Glutamatergic neuron (in vitro differentiated cells): ENCODE results near the gene POU2AF3. TPM values are rescaled to one million over a fixed set of nuclear protein-coding genes. Genes with fewer than 3 reads are reported as not detected.

Experiments used
- DNase-seq: peaks from one replicate; pipeline ENCODE4 v3.0.0; 2022
- H3K27ac Mint-ChIP-seq: one replicate; pipeline ENCODE4 v1.8.0; 2020; ENCODE audit warnings: mild to moderate bottlenecking, mixed read lengths, inconsistent platforms; ENCODE audit not compliant: unreplicated experiment
- H3K27me3 Mint-ChIP-seq: one replicate; pipeline ENCODE4 v1.8.0; 2020; ENCODE audit warnings: mild to moderate bottlenecking, moderate library complexity, mixed read lengths, inconsistent platforms; ENCODE audit not compliant: unreplicated experiment
- H3K36me3 Mint-ChIP-seq: one replicate; pipeline ENCODE4 v1.8.0; 2020; ENCODE audit warnings: mild to moderate bottlenecking, mixed read lengths, inconsistent platforms; ENCODE audit not compliant: unreplicated experiment
- H3K4me1 Mint-ChIP-seq: one replicate; pipeline ENCODE4 v1.8.0; 2020; ENCODE audit warnings: mild to moderate bottlenecking, low read depth, mixed read lengths, inconsistent platforms; ENCODE audit not compliant: unreplicated experiment
- H3K4me3 Mint-ChIP-seq: one replicate; pipeline ENCODE4 v1.8.0; 2020; ENCODE audit warnings: mild to moderate bottlenecking, mixed read lengths, inconsistent platforms; ENCODE audit not compliant: unreplicated experiment
- H3K9me3 Mint-ChIP-seq: one replicate; pipeline ENCODE4 v1.8.0; 2020; ENCODE audit warnings: mild to moderate bottlenecking, moderate library complexity, mixed read lengths, inconsistent platforms; ENCODE audit not compliant: unreplicated experiment
- CTCF ChIP-seq: fragments of 200-600 bp; sonication (generic); IDR thresholded peaks from one replicate; pipeline ENCODE4 v1.5.0; 2021; ENCODE audit not compliant: partially characterized antibody, unreplicated experiment
- total RNA-seq: library from RNA; stranded (reverse); fragmentation: NEBNext Ultra II Directional; extraction: Animal tissue kit (Norgen Biotek cat#: 25700); gene quantifications from one replicate; pipeline ENCODE4 v1.2.1, GENCODE V29; 2021; ENCODE audit not compliant: unreplicated experiment

Gene POU2AF3
- total RNA-seq, 1 donor from 2014 or later = not detected

DNA sequence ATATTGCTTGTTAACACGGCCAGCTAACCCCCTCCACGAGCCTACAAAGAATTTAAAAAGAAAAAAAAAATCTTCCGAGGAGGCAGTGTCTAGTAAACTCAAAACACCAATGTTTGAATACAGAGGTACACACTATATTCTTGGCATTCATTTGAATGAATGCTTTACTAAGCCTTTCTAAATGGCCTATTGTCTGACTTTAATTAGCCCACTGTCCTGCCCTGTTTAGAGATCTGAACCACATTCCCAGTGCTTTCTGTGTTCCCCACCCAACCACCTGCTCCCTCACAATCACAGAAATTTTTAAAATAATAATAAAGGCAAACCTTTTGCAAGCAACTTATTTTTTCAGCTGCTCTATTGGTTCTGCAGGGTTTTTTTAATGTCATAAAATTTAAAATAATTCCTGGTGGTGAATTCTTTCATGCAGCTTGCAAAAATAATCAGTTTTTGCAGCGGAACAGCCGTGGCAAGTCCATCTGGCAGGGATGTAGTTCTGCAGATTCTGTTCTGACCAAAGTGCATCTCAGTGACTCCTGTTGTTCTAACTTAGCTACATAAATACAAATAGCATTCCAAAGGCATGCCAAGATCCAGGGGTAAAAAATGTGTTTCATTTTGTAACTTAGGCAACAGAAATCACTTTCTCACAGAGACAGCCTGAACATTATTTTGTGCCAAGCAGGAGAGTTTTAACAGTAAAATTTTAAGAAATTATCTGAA is 29.0 kb upstream of the POU2AF3 start:
- Mint-ChIP-seq H3K27me3 (no peaks in the 10 kb centered on the region), H3K9me3 (no peaks in the 10 kb centered on the region), H3K4me3 (no peak overlapping the region), H3K36me3 (no peaks in the 10 kb centered on the region), H3K4me1 (peaks cover 3% of the 10 kb centered on the region), H3K27ac (no peak overlapping the region)
- DNase-seq = no peak
- TF ChIP-seq CTCF = no peak

- no peak for TF ChIP-seq CTCF
Observed at GRCh38 chr11:111272420-111272819, 25.9 kb upstream of the POU2AF3 start.

DNA sequence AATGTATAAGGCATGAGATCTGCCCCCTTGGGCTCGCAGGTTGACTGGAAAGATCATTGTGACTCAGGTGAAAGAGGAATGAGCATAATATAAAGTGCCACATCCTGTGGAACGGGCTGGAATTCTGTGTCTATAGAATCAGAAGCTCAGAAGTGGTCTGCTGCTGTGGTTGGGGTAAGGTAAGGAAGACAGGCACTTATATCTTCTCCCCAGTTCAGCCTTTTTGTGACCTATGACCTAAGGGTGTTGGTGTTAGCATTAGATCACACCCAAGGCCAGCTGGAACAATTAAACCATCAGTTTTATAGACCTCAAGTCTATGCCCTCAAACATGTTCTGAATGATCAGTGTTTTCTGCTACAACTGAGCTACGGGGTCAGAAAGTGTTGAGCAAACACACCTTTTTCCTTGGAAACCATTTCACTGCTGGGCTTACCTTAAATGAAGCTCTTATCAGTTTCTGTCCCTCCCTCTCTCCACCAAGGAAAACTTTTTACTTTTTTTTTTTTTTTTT is 15.7 kb upstream of the POU2AF3 start:
- no peaks in the 10 kb centered on the region for H3K4me1 Mint-ChIP-seq
- H3K27me3 Mint-ChIP-seq = no peaks in the 10 kb centered on the region
- no peak overlapping the region for H3K27ac Mint-ChIP-seq
- H3K9me3 Mint-ChIP-seq = no peaks in the 10 kb centered on the region
- no peaks in the 10 kb centered on the region for H3K36me3 Mint-ChIP-seq
- DNase-seq = no peak
- TF ChIP-seq CTCF = no peak
- no peak overlapping the region for H3K4me3 Mint-ChIP-seq

More at GRCh38 chr11:111272420-111272819, 25.9 kb upstream of the POU2AF3 start:
- Mint-ChIP-seq H3K36me3 (no peaks in the 10 kb centered on the region), H3K4me3 (no peak overlapping the region), H3K9me3 (no peaks in the 10 kb centered on the region), H3K27ac (no peak overlapping the region), H3K4me1 (peaks cover 3% of the 10 kb centered on the region), H3K27me3 (no peaks in the 10 kb centered on the region)
- DNase-seq = no peak

GRCh38 chr11:111283945-111284481 is 14.3 kb upstream of the POU2AF3 start:
- Mint-ChIP-seq H3K27ac (no peak overlapping the region), H3K27me3 (no peaks in the 10 kb centered on the region), H3K4me3 (no peak overlapping the region), H3K4me1 (no peaks in the 10 kb centered on the region), H3K9me3 (no peaks in the 10 kb centered on the region), H3K36me3 (no peaks in the 10 kb centered on the region)
- no peak for TF ChIP-seq CTCF
- no peak for DNase-seq
